Activated naive CD4-positive, alpha-beta T cell treated with anti-CD3 and anti-CD28 coated beads, Interleukin-2, amount 50 U/mL, for 16 hours (primary cell): ENCODE results near the gene DDR1.
"Not testable (repeated sequence)": the region's sequence is repeated elsewhere in the genome, so short reads cannot be mapped to it uniquely, and the experiment has no call there.

Source experiments
- DNase-seq: peaks from one replicate; pipeline ENCODE4 v3.0.0-alpha.2; 2020

DDR1 gene

DNA sequence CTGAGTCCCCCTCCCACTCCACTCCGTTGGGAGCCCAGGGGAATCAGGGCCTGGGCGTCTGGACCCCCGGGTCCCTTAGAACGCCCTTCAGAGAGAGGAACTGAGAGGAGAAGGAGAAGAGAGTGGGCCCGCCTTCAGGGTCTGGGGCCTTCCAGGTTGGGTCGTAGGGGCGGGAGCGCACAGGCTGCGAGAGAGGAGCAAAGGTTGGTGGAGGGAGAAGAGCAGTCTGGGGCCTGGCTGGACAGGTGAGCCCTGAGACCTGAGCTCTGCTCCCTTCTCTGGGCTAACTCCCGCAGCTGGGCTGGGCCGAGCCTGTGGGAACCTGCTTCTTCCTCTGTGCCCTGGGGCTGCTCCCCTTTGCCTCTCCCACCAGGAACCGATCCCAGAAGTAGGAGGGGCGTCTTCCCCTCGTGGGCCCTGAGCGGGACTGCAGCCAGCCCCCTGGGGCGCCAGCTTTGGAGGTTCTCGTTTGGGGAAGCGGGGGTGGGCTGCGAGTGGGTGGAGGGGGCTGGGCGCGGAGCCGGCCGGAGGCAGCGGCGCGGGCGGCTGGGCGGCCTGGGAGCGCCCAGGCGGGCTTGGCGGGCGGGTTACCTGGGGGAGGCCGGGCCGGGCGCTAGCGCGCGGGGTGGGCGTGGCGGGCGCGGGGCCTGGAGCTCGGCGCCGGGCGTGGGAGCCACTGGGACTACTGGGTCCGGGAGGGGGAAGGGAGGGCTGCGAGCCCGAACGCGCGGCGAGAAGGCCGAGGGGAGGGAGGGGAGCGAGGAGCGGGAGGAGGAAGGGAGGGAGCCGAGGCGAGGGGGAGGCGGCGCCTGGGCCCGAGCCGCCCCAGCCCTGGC lies at the start of gene DDR1:
Gene DDR1, plus strand, starts transcription at position 835 of the 836 bp plus-strand sequence. CDS start 4,211 bp downstream, outside the sequence.
- DNase-seq: peak; percentile 51

DNA sequence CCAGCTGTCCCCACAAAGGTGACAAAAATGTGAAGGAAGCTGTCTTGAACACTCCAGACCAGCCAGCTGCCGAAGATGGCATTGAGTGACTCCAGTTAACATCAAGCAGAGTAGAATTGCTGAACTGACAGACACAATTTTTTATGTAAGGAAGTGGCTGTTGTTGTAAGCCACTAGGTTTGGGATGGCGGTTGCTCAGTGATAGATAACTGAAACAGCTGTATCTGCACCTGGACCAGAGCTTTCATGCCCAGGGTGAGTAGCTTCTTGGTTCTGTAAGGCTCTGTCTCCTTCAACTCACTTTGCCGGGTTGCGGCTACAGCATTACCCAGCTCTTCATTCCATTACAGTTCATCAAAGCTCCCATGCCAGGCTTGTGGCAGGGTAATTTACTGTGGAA lies 49.7 kb upstream of the DDR1 start:
- no peak for DNase-seq

DNA sequence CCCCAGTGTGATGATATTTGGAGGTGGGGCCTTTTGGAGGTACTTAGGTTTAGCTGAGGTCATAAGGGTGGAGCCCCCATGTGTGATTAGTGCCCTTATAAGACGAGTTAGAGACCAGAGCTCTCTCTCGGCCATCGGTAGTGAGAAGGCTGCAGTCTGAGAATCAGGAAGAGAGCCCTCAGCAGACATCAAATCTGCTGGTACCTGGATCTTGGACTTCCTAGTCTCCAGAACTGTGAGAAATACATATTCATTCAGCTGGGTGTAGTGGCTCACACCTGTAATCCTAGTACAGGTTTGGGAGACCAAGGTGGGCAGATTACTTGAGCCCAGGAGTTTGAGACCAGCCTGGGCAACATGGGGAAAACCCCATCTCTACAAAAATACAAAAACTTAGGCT lies 48.7 kb upstream of the DDR1 start:
- DNase-seq: no peak

GRCh38 chr6:30836431-30836866 lies 47.9 kb upstream of the DDR1 start:
- no peak for DNase-seq

DNA sequence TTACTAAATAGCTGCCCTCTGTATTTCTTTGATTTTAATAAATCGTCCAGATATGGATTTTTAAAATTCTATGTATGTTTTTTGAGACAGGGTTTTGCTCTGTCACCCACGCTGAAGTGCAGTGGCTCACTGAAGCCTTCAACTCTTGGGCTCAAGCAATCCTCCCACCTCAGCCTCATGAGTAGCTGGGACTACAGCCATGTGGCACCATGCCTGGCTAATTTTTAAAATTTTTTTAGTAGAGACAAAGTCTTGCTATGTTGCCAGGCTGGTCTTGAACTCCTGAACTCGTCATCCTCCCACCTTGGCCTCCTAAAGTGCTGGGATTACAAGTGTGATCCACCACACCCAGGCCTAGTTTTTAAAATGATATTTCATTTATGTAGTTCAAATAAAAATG lies 47.4 kb upstream of the DDR1 start:
- DNase-seq: no peak

DNA sequence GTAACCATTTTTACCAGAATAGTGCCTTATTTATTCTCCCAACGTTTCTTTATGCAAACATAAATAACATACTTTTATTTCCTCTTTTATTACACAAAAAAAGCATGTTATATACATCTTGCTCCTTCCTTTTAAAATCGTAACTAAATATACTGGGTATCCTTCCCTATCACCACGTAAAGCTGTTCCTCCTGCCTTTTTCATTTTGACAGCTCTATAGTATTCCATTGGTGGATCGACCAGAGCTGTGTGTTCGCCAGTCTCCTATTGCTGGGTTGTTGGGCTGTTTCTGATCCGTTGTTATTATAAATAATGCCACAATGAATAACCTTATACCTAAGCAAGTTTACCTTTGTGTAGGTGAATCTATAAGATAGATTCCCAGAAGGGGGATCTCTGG lies 46.9 kb upstream of the DDR1 start:
- DNase-seq: no peak

GRCh38 chr6:30837870-30838269 lies 46.4 kb upstream of the DDR1 start:
- DNase-seq: no peak

- no peak for DNase-seq
Measured at GRCh38 chr6:30839671-30840070, 44.6 kb upstream of the DDR1 start.

GRCh38 chr6:30840084-30840934 lies 44.0 kb upstream of the DDR1 start:
- no peak for DNase-seq

GRCh38 chr6:30840935-30841643 lies 43.2 kb upstream of the DDR1 start:
- DNase-seq: no peak

GRCh38 chr6:30841644-30842504 lies 42.4 kb upstream of the DDR1 start:
- DNase-seq: no peak

GRCh38 chr6:30842754-30843610 lies 41.3 kb upstream of the DDR1 start:
- no peak for DNase-seq

GRCh38 chr6:30843611-30843998 lies 40.7 kb upstream of the DDR1 start:
- no peak for DNase-seq

DNA sequence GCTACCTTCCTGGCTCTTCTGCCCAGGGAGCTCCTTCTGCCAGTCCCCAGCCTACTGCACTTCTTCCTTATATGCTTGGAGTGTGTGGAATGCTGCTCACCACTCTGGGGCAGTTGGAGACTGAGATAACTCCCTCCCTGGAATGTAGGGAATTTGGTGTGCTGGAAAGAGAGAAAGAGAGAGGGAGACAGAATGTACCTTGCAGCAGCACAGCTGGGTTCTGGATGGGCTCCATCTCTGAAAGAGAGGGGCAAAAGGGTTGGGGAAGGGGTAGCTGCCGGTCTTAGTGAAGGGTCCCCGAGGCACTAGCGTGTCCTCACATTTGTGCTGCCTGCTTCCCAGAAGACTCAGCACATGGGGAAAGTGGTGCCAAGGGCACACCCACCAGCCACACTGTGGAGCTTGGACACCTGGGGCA lies 40.2 kb upstream of the DDR1 start:
- no peak for DNase-seq

DNA sequence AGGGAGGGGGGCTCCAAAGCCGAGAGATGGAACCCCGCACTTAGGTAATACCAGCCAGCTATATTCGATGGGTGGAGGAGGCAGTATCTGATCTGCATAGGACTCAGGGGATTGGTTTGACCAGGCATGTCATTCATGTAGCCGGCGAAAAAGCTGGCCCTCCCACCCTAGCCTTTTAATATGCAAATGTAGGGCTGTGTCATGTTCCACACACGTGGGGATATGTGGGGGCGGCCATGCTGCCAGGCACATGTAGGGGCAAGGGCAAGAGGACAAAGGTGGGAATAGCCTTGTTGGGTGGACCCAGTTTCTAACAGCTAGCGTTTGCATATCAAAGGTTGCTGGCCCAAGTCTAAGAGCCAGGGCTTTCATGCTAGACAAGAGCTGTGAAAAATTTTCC lies 39.1 kb upstream of the DDR1 start:
- no peak for DNase-seq

DNA sequence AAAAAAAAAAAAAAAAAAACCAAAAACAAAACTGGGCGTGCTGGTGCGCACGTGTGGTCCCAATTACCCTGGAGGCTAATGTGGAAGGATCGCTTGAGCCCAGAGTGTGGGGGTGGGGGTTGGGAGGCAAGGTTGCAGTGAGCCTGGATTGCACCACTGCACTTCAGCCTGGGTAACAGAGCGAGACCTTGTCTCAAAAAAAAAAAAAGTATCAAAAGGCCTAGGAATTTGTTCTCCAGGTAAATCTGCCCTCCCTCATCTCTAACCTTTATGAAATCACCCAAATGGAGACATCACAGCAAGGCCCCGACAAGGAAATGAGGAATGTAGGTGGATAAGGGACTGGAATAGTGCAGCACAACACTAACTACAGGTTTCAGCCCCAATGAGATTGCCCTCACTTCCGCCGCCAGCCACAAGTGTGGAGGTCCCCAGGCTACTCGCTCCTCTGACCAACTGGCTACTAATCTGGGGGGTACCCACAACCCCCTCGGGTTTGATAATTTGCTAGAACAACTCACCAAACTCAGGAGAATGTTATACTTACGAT lies 36.8 kb upstream of the DDR1 start:
- DNase-seq: no peak

- DNase-seq: no peak
Measured at GRCh38 chr6:30847971-30848436, 36.3 kb upstream of the DDR1 start.

DNA sequence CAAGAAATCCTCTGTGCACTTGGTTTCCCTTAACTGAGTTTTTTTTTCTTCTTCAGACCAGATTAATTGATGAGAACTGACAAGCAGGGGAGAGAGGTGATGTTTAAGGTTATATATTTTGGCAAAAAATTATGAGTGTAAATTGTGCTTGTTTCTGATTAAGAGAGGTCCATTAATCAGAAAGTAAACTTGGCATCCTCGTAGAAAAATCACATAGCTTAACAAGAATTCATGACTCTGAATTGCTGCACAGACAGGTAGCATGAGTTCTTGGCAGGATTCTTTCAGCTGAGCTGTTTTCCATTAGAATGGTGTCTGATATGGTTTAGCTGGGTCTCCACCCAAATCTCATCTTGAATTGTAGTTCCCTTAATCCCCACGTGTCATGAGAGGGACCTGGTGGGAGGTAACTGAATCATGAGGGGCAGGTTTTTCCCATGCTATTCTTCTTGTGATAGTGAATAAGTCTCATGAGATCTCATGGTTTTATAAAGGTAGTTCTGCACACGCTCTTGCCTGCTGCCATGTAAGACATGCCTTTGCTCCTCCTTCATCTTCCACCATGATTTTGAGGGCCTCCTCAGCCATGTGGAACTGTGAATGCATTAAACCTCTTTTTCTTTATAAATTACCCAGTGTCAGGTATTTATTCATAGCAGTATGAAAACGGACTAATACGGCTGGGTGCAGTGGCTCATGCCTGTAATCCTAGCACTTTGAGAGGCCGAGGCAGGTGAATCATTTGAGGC lies 34.2 kb upstream of the DDR1 start:
- DNase-seq: no peak

- not testable (repeated sequence) for DNase-seq
Measured at GRCh38 chr6:30852459-30852858, 31.9 kb upstream of the DDR1 start.
